Tibial nerve (tissue), 3 donors: ENCODE measurements around the gene ATP1A4.

Experiments
- CTCF ChIP-seq, 5 experiments: fragments of 200-600 bp in 3 of 5; fragments of 450-650 bp in 2 of 5; sonication (generic) in 3 of 5; IDR thresholded peaks; one replicate each; pipeline ENCODE4 v1.5.1; 2016 to 2019; ENCODE audit warnings: antibody characterized with exemption in 5 of 5, mild to moderate bottlenecking in 3 of 5, moderate library complexity in 2 of 5
- POLR2A ChIP-seq, 2 donors: fragments of 450-650 bp; IDR thresholded peaks; one replicate each; pipeline ENCODE4 v1.6.1; 2017; ENCODE audit warnings: antibody characterized with exemption in 2 of 2, mild to moderate bottlenecking in 2 of 2, moderate library complexity in 2 of 2

DNA sequence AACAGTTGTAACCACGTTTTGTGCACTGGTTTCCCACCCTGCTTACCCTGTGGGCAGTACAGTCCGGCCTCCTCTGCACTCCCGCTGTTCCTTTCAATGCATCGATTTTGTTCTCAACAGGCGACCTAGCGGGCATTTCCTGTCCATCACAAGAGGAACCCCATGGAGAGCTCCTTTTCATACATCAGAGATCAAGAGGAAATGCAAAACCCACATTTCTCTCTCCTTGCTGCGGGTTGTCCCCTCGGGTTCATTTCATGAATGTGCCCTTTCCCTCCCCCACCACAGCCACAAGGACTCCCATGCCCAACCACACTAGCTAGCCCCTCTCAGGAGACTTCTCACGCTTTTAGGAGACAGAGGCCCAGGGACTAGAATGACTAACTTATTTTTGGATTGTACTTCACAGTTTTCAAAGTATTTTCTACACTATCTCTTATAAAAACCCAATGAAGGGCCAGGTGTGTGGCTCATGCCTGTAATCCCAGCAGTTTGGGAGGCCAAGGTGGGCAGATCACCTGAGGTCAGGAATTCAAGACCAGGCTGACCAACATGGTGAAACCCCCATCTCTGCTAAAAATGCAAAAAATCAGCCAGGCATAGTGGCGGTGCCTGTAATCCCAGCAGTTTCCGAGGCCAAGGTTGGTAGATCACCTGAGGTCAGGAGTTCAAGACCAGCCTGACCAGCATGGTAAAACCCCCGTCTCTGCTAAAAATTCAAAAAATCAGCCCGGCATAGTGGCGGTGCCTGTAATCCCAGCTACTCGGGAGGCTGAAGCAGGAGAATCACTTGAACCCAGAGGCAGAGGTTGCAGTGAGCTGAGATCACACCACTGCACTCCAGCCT lies 18.4 kb downstream of the ATP1A4 start:
- TF ChIP-seq CTCF (IDR thresholded peaks at IDR 0.05) (no peak), POLR2A (IDR thresholded peaks at IDR 0.05) (no peak)
